GM21528 (cell line): ENCODE data around the gene LSS.

Experiments used
- ATAC-seq: cut with Tn5 transposase; IDR thresholded peaks from one replicate; pipeline ENCODE4 v1.9.1; 2021; ENCODE audit warnings: mild to moderate bottlenecking, moderate library complexity; ENCODE audit not compliant: unreplicated experiment, low FRiP score

LSS gene

DNA sequence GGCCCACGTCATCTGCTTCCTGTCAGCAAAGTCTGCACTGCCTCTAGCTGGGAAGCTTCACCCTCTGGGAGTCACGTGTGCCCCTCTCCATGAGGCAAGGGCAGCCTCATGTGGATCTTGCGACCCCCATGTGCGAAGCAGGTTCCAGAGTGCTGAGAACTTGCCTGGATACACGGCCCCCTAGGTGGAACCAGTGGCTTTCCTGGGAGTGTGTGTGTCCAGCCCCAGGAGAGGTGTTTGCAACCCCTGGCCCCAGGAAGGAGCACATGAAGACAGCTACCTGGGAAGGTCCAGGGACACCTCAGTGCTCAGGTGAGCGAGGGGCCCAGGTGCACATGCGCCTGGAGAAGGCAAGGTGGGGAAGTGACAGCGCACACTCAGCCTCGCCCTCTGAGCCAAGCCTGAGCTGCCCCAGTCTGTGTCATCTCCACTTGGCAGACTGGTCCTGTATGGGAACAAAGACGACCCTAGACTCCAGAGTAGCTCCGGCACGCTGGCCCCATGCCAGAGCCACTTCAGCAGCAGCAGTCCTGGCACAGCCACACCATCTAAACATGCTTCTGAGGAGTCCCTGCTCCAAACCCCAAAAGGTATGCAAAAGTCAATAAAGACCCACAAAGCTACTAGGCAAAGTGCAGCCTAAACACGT, 8.9 kb downstream of the LSS start:
- no peak for ATAC-seq

DNA sequence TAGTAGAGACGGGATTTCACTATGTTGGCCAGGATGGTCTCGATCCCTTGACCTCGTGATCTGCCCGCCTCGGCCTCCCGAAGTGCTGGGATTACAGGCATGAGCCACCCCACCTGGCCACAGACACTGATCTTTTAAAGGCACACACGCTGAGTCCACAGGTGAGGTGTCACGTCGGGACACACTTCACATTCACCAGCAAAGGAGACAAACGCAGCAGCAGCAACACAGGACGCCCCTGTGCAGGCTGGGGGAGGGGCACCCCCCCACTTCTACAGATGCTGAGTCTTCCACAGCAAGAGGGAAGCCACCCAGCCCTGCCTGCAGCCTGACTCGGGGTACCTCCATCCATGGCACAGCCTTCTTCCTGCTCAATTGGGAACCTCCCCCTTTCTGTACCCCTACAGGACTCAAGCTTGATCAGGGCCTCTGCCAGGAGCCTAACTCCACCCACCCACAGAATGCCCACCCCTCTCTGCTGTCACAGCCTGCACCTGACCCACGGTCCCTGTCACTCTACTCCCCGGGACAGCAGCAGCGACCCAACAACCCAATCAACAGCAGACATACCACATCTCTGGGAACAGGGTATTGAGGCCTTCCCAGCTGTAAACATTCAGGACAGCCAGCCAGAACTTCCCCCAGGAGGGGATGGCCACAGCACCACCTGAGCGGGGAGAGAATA, 9.5 kb downstream of the LSS start:
- ATAC-seq: no peak

DNA sequence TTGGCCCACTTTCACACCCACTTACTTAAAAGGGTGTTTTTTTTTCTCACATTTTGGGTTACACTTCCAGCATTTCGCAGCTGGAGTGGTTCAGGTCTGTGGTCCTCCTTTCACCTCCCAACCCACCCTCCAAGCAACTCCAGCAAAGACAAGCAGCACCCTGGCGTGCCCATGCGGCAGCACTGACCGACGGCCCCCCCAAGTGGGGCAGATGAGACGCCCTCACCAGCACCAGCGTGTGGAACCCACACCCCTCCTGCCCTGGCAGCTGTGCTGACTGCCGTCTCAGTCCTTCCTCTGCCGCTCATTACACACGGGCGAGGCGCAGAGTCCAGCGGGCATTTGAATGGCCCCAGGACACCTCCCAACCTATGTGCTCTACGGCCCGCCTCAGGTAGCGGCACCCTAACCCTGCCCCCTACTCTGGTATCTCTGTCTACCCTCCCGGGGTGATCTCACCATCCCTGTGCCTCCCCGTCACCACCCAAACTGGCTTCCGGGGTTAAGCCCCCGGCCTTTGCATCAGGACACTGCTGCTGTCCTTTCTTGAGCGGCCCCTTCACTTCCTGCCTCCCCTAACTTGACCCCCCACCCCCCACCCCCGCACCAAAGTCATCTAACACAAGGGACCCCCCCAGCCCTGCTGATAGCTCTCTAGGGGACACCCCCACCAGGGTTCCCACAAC, 10.9 kb downstream of the LSS start:
- ATAC-seq: no peak

DNA sequence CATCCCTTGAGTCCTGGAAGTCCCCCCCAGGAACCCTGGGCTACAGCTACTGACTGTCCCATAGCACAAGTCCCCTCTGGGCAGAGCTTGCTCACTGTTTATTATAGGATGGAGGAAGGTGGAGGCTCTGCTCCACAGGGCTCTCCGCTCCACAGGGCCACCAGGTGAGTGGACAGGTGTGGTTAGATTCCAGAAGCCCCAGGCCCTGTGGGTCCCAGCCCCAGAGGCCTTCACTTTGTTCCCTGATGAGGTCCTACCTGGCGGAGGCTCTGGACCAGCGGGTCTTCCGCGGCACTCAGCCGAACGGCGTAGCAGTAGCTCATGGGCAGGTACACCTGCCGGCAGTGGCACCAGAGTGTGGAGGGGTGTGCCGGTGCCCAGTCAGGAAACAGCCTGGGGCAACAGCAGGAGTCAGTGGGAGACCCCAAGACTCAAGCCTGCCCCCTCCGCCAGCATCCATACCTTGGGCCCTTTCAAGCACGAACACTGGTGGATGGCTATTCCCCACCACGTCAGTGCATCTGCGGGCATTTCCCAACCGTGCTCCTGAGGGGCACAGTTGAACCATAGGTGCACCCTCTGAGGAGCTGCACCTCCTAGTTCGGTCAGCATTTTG, 12.3 kb downstream of the LSS start:
- no peak for ATAC-seq

DNA sequence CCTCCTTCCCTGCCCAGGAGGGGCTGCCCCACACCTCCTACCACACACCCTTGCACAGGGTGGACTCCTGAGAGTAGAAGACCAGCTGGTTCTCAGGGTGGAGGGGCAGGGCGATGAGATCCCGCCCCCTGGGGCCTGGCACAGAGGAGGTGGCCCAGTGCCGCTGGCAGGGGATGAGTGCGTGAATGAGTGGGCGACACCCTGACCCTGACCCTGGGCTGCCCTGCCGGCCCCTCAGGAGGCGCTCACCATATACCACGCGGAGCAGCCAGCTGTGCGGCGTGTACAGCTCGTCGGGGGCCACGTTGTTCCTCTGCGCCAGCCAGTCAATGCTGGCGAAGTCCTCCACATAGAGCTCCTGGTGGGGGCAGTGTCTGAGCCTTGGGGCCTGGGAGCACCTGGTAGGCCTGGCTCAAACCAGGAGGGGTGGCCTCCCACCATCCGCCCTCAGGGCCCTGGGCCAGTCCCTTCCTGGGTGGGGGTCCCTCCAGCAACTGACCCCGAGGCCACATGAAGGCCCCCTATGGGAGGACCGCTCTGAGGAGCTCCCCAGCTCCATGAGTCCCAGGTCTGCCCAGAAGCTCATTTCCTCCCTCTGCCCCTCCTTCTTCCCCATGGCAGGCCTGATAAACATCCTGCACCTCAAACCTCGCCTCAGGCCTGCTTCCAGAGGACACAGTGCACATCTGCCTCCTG, 13.0 kb downstream of the LSS start:
- no peak for ATAC-seq

DNA sequence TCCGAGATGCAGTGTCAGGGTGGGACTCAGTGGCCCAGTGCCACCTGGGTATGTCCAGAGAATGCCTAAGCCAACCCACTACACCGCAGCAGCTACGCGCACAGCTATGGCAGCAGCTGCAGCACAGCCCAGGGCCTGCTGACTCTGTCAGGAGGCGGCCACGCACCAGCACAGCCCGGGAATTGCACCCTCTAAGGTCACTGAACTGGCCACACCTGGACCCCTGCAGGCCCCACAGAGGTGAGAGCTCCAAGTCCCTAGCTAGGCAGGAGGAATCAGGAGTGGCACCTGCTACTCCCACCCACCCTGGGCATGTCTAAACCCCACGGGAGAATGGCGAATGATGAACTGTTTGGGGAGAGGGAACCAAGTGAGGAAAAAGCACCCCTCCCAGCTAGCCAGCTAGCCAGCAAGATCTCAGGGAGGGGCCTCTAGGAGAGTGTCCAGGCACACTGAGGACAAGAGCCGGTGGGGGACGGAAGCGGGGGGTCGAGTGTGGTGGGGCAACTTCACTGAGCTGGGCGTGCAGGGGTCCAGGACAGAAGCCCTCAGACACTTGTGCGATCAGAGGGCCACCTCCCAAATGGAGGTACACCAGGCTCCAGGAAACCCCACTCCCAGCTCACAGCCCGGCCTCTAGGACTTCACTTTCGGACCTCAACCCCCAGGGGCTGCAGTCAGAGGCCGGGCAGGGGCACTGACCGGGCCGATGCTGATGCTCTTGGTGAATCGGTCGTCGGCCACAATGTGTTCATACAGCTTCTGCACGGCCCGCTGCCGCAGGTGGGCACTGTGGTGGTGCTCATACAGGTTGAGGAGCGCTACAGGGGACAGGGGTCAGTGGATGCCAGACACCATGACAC, 13.9 kb downstream of the LSS start:
- ATAC-seq: no peak

DNA sequence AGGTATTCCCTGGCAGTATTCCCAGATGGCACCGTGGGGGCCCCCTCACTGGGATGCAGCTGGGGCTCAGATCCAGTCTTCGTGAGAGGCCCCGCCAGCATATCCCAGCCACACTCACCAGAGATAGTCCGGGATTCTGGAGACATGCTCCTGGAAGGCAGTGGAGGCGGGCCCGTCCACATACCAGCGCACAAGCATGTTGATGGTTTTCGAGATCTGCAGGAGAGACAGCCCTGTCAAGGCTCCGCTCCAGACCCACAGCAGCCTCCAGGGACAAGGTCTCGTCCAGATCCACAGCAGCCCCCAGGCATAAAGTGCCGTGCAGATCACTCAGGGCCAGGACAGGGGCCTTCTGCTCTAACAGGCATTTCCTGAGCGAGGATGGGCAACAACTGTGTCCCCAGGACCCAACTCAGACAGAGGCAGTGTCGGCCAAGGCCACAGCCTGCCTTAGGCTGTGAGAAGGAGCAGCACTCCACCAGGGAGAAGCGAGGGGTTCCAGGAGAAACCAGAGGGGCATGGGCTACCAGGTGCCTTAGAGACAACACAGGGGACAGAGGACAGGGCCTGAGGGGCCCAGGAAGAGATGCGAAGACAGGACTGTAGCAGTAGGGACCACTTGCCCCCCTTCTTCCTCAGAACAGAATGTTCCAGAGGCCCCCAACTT, 14.8 kb downstream of the LSS start:
- ATAC-seq: no peak

DNA sequence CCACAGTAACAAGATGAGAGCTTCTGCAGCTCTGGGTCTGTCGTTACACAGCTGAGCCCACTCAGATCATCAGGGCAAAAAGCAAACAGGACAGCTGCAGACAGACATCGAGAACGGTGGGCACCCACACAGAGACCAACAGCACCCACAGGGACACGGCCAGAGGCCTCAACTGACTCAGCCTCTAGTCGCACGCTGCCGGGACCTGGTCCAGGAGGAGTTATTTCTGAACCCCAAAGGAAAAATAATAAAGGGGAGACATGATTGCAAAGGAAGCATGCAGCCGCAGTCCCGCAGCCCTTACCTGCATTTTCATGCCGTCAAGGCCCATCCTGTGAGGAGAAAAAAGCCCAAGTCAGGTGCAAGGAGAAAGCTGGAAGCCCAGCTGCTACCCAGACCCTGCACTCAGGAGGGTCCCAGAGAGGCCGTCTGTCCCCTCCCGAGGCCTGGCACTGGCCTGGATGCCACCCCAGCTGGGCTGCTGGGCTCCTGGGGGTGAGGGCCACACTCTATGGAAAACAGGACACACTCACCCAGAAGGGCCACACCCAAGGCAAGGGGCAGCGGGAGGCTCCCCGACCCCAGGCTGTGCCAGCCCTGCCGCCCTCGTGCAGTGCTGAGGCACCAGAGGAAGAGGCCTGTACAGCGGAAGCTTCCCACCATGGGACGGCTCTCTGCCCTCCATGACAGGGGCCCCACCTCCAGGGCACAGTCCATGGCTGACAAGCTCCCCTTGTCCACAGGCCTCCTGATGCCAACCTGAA, 15.7 kb downstream of the LSS start:
- no peak for ATAC-seq

DNA sequence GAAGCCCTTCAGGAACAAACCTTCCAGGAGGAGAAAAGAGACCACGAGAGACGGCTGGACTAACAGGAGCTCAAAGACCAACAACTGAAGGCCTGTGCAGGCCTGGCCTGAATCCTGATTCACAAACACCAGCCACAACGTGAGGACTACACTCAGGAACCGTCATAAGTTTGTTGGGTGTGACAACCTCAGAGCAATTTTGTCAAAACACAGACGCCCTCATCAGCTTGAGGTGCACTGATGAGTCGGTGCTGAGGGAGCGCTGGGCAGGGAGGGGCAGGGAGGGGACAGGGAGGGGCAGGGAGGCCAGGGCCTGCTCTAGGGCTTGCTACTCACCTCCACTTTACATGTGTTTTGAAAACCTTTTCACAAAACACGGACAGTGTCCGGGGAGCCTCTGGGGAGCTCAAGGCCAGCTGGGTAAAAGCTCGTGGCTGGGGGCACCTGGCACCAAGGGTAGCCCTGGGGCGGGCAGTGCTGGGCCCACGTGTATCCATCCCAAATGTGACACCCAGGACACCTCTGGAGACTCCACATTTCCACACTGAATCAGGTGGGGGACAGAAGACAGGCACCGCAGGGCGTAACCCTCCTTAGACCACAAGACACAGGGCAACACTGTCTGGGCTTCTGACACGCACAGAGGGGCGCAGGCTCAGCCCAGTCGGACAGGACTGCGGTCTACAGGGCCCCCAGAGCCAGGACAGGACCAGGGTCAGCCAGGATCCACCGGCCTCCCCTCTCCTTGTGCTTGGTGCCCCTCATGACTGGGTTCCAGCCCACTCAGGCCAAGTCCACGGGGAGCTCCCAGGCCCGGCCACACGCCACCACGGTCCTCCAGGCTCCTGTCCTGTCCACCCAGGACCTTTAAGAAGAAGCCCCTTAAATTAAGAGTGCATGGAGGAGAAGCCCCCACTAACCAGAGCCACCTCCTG, 16.5 kb downstream of the LSS start:
- no peak for ATAC-seq

DNA sequence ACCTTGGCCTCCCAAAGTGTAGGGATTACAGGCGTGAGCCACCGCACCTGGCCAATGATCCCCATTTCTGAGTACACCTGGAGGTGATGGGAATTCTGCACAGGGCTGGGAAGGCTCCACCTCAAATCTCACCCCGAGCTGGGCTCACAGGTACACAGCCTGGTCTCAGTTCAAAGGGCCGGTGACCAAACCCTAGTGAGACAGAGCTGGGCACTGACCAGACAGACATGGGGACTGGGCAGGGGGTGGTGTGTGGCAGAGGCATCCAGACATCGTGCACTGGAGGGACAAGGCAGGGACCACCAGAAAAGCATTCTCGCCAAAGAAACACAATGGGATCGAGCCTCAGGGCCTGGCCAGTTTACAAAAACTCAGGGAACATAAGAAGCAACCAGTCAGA, 17.2 kb downstream of the LSS start:
- ATAC-seq: no peak

DNA sequence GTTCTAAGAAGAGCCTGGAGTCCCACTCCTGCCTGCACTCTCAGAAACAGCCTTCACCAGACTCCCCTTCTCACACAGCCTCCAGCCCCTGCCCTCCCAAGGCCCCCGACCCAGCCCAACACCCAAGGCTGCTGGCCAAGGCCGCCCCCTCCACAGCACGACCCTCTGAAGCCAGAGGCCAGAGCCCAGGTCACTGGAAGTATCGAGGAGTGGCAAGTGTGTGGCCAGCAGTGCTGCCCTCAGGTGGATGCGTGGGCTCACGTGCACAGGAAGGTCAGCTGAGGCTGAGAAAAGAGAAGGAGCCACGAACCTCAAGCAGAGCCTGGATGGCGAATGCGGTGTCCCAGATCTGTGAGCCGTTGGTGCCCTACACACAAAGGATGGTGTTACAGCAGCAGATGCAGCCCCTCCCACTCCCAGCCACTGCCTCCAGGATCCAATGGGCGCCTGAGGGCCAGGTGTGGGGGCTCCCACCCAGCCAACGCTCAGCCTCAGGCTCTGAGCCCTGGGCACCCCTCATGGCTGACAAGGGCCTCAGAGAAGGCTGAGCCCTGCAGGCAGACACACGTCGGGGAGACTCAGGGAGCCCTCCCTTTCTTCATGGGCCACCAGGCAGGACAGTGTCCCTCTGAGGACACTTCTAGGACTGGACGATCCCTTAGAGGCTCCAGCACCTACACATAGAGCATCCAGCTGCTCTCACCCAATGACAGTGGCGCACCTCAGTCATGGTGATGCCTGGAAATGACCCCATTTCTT, 18.0 kb downstream of the LSS start:
- no peak for ATAC-seq

DNA sequence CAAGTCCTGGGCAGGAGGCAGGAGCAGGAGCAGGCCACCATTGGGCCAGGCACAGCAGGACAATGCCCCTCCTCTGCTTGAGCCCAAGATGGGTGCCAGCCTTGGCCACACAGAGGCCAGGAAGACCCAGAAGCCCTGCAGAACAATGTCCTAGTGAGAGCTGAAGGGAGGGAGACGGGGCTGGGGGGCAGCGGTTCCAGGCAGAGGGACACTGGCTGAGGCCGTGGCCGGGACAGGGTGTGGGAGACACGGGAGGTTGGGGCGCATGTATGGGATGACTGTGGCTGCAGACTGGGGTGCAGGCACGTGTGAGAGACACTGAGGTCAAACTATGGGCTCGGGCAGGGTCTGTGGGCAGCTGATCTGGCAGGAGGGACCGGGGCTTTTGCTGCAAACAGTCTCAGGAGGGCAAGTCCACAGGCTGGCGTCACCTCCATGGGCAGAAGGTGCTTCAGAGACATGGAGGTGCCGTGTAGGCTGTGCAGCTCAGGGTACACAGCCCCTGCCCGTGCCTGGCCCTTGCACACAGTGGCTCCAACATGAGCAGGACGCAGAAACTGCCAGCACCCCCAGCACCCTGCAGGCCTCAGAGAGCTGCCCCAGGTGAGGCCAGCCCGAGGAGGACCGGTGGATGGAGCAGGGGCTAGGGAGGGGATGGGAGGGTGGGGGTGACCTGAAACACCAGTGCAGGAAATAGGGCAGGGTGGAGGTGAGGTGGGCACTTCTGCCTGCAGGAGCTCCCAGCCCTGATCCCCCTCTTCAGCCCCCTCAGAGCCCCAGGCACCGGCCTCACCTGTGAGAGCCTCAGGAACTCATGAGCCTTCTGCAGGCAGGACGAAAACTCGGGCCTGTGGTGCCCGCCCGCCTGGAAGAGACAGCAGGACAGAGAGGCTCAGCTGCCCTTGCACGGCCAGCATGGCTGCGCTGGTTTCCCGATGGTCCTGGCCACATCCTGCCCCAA, 19.5 kb downstream of the LSS start:
- ATAC-seq: no peak

DNA sequence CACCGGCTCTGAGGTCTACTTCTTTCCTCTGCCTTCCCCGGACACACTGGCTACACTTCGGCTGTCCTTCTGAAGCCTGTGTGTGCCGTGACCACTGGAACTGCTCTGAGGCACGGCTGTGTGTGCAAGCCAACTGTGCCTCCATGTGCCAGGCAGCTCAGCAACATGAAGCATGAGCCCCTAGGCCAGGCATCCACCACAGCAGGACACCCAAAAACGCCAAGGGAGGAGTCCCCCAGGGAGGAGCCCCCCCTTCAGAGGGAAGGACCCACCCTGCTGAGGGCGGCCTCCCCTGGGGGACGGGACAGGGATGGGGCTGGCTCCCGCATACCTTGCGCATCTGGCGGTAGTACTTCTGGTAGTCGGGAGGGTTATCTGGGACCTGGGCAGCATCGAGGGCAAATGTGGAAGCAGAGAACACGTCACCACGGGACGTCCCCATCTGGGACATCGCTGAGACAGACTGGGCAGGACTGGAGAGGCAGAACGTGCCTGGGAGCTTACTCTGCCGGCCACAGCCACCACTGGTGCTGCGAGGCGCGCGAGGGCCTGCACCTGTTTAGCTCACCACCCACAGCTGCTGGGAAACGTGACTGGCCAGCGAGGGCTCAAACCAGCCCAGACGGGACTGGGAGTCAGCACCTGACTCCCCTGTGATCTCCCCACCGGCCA, 20.5 kb downstream of the LSS start:
- ATAC-seq: no peak

DNA sequence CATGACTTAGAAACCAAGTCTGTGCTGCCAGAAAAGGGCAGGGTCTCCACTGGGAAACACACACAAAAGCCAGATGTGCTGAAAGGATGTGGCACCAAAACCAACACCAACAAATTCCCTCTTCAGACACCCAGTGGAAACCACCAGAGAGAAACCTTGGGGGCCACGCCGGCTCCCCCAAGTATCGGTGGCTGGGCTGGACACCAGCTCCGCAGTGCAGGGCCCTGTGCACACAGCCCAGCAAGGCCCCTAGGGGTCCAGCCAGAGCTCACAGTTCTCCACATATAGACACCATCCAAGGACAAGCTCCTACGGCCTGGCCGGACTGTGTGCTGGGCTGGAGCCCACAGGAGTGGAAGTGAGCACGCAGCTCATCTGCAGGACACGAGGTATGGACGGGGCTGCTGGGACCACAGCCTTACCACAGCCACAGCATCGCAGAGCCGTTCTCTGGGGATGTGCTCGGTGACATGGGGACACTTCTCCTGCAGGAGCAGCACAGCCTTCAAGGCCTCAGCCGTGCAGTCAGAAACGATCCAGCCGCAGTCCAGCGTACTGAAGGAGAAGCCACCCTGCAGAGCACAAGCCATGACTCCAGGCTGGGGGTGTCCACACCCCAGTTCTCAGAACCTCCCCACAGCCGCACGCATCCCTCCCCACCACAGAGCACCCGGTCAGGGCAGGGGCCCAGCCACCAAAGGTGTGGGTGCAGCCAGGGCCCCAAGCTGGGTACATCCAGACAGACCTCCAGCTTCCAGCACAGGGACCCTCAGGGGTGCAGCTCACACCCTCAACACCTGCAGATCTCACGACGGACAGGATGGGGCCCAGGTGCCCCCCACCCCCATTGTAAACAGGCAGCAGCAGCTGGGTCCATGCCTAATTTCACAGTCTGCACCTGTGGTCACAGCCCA, 21.3 kb downstream of the LSS start:
- no peak for ATAC-seq
